Skeletal muscle tissue (tissue), 4 donors: Measurements from ENCODE around the gene IFNGR2. TPM values are rescaled to one million over a fixed set of nuclear protein-coding genes. Genes with fewer than 3 reads are reported as not detected.
A peak's percentile ranks its signal among the peaks of the same experiment; 100 is the strongest.

ENCODE experiments used
- H3K27ac ChIP-seq: one replicate; pipeline ENCODE4 v1.7.0; 2013; ENCODE audit warnings: mild to moderate bottlenecking, low read depth, low read length, inconsistent platforms
- H3K27me3 ChIP-seq, 3 donors: one replicate each; pipeline ENCODE4 v1.7.0; 2013; ENCODE audit warnings: low read length in 3 of 3; ENCODE audit not compliant: control insufficient read depth in 3 of 3, insufficient read depth in 3 of 3
- H3K36me3 ChIP-seq, 3 donors: one replicate each; pipeline ENCODE4 v1.7.0; 2013; ENCODE audit warnings: low read length in 3 of 3; ENCODE audit not compliant: control insufficient read depth in 3 of 3, insufficient read depth in 3 of 3
- H3K4me1 ChIP-seq, 3 donors: one replicate each; pipeline ENCODE4 v1.7.0; 2013; ENCODE audit warnings: low read length in 3 of 3, mild to moderate bottlenecking in 3 of 3; ENCODE audit not compliant: control insufficient read depth in 3 of 3, insufficient read depth in 3 of 3
- H3K4me3 ChIP-seq, 3 donors: one replicate each; pipeline ENCODE4 v1.7.0; 2013; ENCODE audit warnings: low read length in 3 of 3
- H3K9ac ChIP-seq, 3 donors: one replicate each; pipeline ENCODE4 v1.7.0; 2013; ENCODE audit warnings: low read length in 3 of 3, mild to moderate bottlenecking in 3 of 3, moderate library complexity in 2 of 3, low read depth in 1 of 3
- H3K9me3 ChIP-seq, 3 donors: one replicate each; pipeline ENCODE4 v1.7.0; 2013; ENCODE audit warnings: low read length in 3 of 3; ENCODE audit not compliant: control insufficient read depth in 3 of 3
- total RNA-seq: library from RNA; depleted of rRNA; stranded (reverse); fragments of >200 nt; gene quantifications from one replicate; pipeline ENCODE4 v1.2.3, GENCODE V29; 2014
- donor health status: Osteomylitis.

IFNGR2 gene
- total RNA-seq, 1 donor from 2014 or later: 43.8 TPM

- Histone ChIP-seq H3K9me3 (no peaks in the 10 kb centered on the region), H3K27me3 (no peaks in the 10 kb centered on the region), H3K4me3 (no peak overlapping the region), H3K9ac (no peak overlapping the region), H3K4me1 (peaks cover 7 to 22% (median 11%) of the 10 kb centered on the region in 3 donors), H3K27ac (no peak overlapping the region), H3K36me3 (no peaks in the 10 kb centered on the region)
Observed at GRCh38 chr21:33477066-33477465, 73.9 kb downstream of the IFNGR2 start.

GRCh38 chr21:33478182-33478581 is 75.0 kb downstream of the IFNGR2 start:
- peaks cover 7 to 22% (median 11%) of the 10 kb centered on the region in 3 donors for H3K4me1 ChIP-seq
- H3K4me3 ChIP-seq: peak overlapping the region; percentile 79 to 87 (median 81)
- peak overlapping the region; percentile 92 for H3K27ac ChIP-seq
- H3K27me3 ChIP-seq: no peaks in the 10 kb centered on the region
- H3K36me3 ChIP-seq: no peaks in the 10 kb centered on the region
- peak overlapping the region; percentile 53 to 95 (median 88) for H3K9ac ChIP-seq
- H3K9me3 ChIP-seq: no peaks in the 10 kb centered on the region

- peaks cover 7 to 22% (median 11%) of the 10 kb centered on the region in 3 donors for H3K4me1 ChIP-seq
- no peaks in the 10 kb centered on the region for H3K9me3 ChIP-seq
- peak overlapping the region; percentile 92 for H3K27ac ChIP-seq
- no peaks in the 10 kb centered on the region for H3K27me3 ChIP-seq
- peak overlapping the region; percentile 87 to 95 (median 88) for H3K9ac ChIP-seq
- H3K36me3 ChIP-seq: no peaks in the 10 kb centered on the region
- peak overlapping the region; percentile 79 to 87 (median 81) for H3K4me3 ChIP-seq
Observed at GRCh38 chr21:33478935-33479678, 75.9 kb downstream of the IFNGR2 start.

GRCh38 chr21:33479679-33480480 is 76.7 kb downstream of the IFNGR2 start, which contains the start of gene TMEM50B:
TSS of gene TMEM50B (minus strand) at chr21:33479974. CDS start at chr21:33468885, 11,089 bp downstream.
- no peaks in the 10 kb centered on the region for H3K36me3 ChIP-seq
- H3K9me3 ChIP-seq: no peaks in the 10 kb centered on the region
- no peaks in the 10 kb centered on the region for H3K27me3 ChIP-seq
- peak within 1 kb of the TSS; percentile 88 to 96 (median 92) for H3K9ac ChIP-seq
- peaks cover 7 to 22% (median 11%) of the 10 kb centered on the region in 3 donors for H3K4me1 ChIP-seq
- H3K4me3 ChIP-seq: peak within 1 kb of the TSS; percentile 82 to 90 (median 87)
- H3K27ac ChIP-seq: peak within 1 kb of the TSS; percentile 92

GRCh38 chr21:33480481-33481103 is 77.4 kb downstream of the IFNGR2 start:
- peak overlapping the region; percentile 92 for H3K27ac ChIP-seq
- no peaks in the 10 kb centered on the region for H3K9me3 ChIP-seq
- peaks cover 7 to 22% (median 11%) of the 10 kb centered on the region in 3 donors for H3K4me1 ChIP-seq
- no peaks in the 10 kb centered on the region for H3K36me3 ChIP-seq
- H3K9ac ChIP-seq: peak overlapping the region; percentile 86 to 96 (median 92)
- no peaks in the 10 kb centered on the region for H3K27me3 ChIP-seq
- peak overlapping the region; percentile 82 to 90 (median 87) for H3K4me3 ChIP-seq

GRCh38 chr21:33481314-33481943 is 78.2 kb downstream of the IFNGR2 start:
- H3K4me1 ChIP-seq: peaks cover 7 to 22% (median 11%) of the 10 kb centered on the region in 3 donors
- no peak overlapping the region for H3K27ac ChIP-seq
- H3K27me3 ChIP-seq: no peaks in the 10 kb centered on the region
- H3K9me3 ChIP-seq: no peaks in the 10 kb centered on the region
- H3K9ac ChIP-seq: no peak overlapping the region
- H3K4me3 ChIP-seq: no peak overlapping the region
- H3K36me3 ChIP-seq: no peaks in the 10 kb centered on the region

Other genes starting within 250 kb of the IFNGR2 start
- gene IFNAR2, start 173.5 kb upstream of the IFNGR2 start, total RNA-seq: 5.7 TPM
- 23.0 TPM for gene IL10RB, start 137.0 kb upstream of the IFNGR2 start, total RNA-seq
- gene IFNAR1, start 78.4 kb upstream of the IFNGR2 start, total RNA-seq: 15.1 TPM
- 24.5 TPM for gene TMEM50B, start 76.6 kb downstream of the IFNGR2 start, total RNA-seq
- gene DNAJC28, start 88.3 kb downstream of the IFNGR2 start, total RNA-seq: 2.1 TPM
- 52.2 TPM for gene GART, start 138.7 kb downstream of the IFNGR2 start, total RNA-seq
- 103 TPM for gene SON, start 139.6 kb downstream of the IFNGR2 start, total RNA-seq
- gene DONSON, start 185.3 kb downstream of the IFNGR2 start, total RNA-seq: 15.7 TPM
- 35.5 TPM for gene CRYZL1, start 238.3 kb downstream of the IFNGR2 start, total RNA-seq
- gene ITSN1, start 239.1 kb downstream of the IFNGR2 start, total RNA-seq: 21.4 TPM